Stimulated activated effector memory CD8-positive, alpha-beta T cell treated with anti-CD3 and anti-CD28 coated beads, Interleukin-12 subunit alpha, Interleukin-12 subunit beta, amount 100 ng/mL, for 72 hours (primary cell): ENCODE results near the gene TMC6.
"Not testable (repeated sequence)": the region's sequence is repeated elsewhere in the genome, so short reads cannot be mapped to it uniquely, and the experiment has no call there.

Experiments used
- ATAC-seq: fragments of 150-1000 bp; cut with Tn5 transposase; 2 replicates; pipeline ENCODE4 v1.10.0; 2021
- DNase-seq, 2 donors: peaks; one replicate each; pipeline ENCODE4 v3.0.0; 2021 to 2022; ENCODE audit warnings: low spot score in 2 of 2
- H3K27ac Mint-ChIP-seq: one replicate; pipeline ENCODE4 v1.8.0; 2022; ENCODE audit warnings: mild to moderate bottlenecking, mixed read lengths
- H3K36me3 Mint-ChIP-seq: one replicate; pipeline ENCODE4 v1.8.0; 2022; ENCODE audit warnings: mild to moderate bottlenecking, mixed read lengths
- H3K4me1 Mint-ChIP-seq: one replicate; pipeline ENCODE4 v1.8.0; 2022; ENCODE audit warnings: mixed read lengths
- H3K4me3 Mint-ChIP-seq: one replicate; pipeline ENCODE4 v1.8.0; 2022; ENCODE audit warnings: mild to moderate bottlenecking, mixed read lengths
- H3K9me3 Mint-ChIP-seq: one replicate; pipeline ENCODE4 v1.8.0; 2022; ENCODE audit warnings: mixed read lengths

TMC6 gene

GRCh38 chr17:78124081-78124835, 4.3 kb downstream of the TMC6 start:
- no peak for ATAC-seq
- H3K4me3 Mint-ChIP-seq: peak overlapping the region; percentile 99
- H3K36me3 Mint-ChIP-seq: peaks cover 85% of the 10 kb centered on the region
- no peaks in the 10 kb centered on the region for H3K9me3 Mint-ChIP-seq
- H3K27ac Mint-ChIP-seq: peak overlapping the region; percentile 91
- no peak for DNase-seq
- H3K4me1 Mint-ChIP-seq: peaks cover 67% of the 10 kb centered on the region

- peaks cover 62% of the 10 kb centered on the region for H3K4me1 Mint-ChIP-seq
Measured at GRCh38 chr17:78123258-78123929, 5.2 kb downstream of the TMC6 start.

GRCh38 chr17:78122931-78123249, 5.7 kb downstream of the TMC6 start:
- Mint-ChIP-seq H3K9me3 (no peaks in the 10 kb centered on the region), H3K4me1 (peaks cover 63% of the 10 kb centered on the region), H3K36me3 (peaks cover 90% of the 10 kb centered on the region), H3K4me3 (peak overlapping the region; percentile 99), H3K27ac (peak overlapping the region; percentile 91)
- no peak for DNase-seq
- ATAC-seq: no peak

More at GRCh38 chr17:78123258-78123929, 5.2 kb downstream of the TMC6 start:
- DNase-seq (no peak), ATAC-seq (no peak)
- peaks cover 86% of the 10 kb centered on the region for H3K36me3 Mint-ChIP-seq
- peak overlapping the region; percentile 91 for H3K27ac Mint-ChIP-seq
- H3K4me3 Mint-ChIP-seq: peak overlapping the region; percentile 99
- no peaks in the 10 kb centered on the region for H3K9me3 Mint-ChIP-seq

GRCh38 chr17:78122216-78122930, 6.2 kb downstream of the TMC6 start:
- Mint-ChIP-seq H3K36me3 (peaks cover 90% of the 10 kb centered on the region), H3K9me3 (no peaks in the 10 kb centered on the region), H3K4me3 (peak overlapping the region; percentile 99), H3K27ac (peak overlapping the region; percentile 91), H3K4me1 (peaks cover 65% of the 10 kb centered on the region)
- ATAC-seq (peak; percentile 2), DNase-seq (no peak)

GRCh38 chr17:78121801-78122215, 6.7 kb downstream of the TMC6 start:
- Mint-ChIP-seq H3K27ac (peak overlapping the region; percentile 91), H3K4me3 (peak overlapping the region; percentile 99), H3K36me3 (peaks cover 91% of the 10 kb centered on the region), H3K9me3 (no peaks in the 10 kb centered on the region), H3K4me1 (peaks cover 60% of the 10 kb centered on the region)
- ATAC-seq (peak; percentile 15), DNase-seq (no peak)

GRCh38 chr17:78120971-78121800, 7.4 kb downstream of the TMC6 start:
- H3K4me1 Mint-ChIP-seq: peaks cover 54% of the 10 kb centered on the region
- no peaks in the 10 kb centered on the region for H3K9me3 Mint-ChIP-seq
- H3K4me3 Mint-ChIP-seq: peak overlapping the region; percentile 99
- H3K36me3 Mint-ChIP-seq: peaks cover 97% of the 10 kb centered on the region
- H3K27ac Mint-ChIP-seq: peak overlapping the region; percentile 91
- DNase-seq (peak in 1 of 2 donors; percentile 72), ATAC-seq (peak; percentile 69)

GRCh38 chr17:78120537-78120936, 8.0 kb downstream of the TMC6 start:
- Mint-ChIP-seq H3K36me3 (peaks cover 97% of the 10 kb centered on the region), H3K27ac (peak overlapping the region; percentile 91), H3K4me1 (peaks cover 49% of the 10 kb centered on the region), H3K4me3 (peak overlapping the region; percentile 99), H3K9me3 (no peaks in the 10 kb centered on the region)
- DNase-seq: no peak
- no peak for ATAC-seq

- no peak overlapping the region for H3K4me3 Mint-ChIP-seq
- H3K27ac Mint-ChIP-seq: no peak overlapping the region
- peaks cover 96% of the 10 kb centered on the region for H3K36me3 Mint-ChIP-seq
- no peak for DNase-seq
- H3K9me3 Mint-ChIP-seq: no peaks in the 10 kb centered on the region
- peaks cover 57% of the 10 kb centered on the region for H3K4me1 Mint-ChIP-seq
- ATAC-seq: no peak
Measured at GRCh38 chr17:78118801-78119241, 9.7 kb downstream of the TMC6 start.

GRCh38 chr17:78117027-78117981, 11.3 kb downstream of the TMC6 start:
- no peaks in the 10 kb centered on the region for H3K9me3 Mint-ChIP-seq
- ATAC-seq (no peak), DNase-seq (no peak)
- peaks cover 57% of the 10 kb centered on the region for H3K4me1 Mint-ChIP-seq
- H3K4me3 Mint-ChIP-seq: no peak overlapping the region
- peaks cover 96% of the 10 kb centered on the region for H3K36me3 Mint-ChIP-seq
- H3K27ac Mint-ChIP-seq: peak overlapping the region; percentile 52

- no peak for DNase-seq
- H3K27ac Mint-ChIP-seq: peak overlapping the region; percentile 52
- H3K4me3 Mint-ChIP-seq: no peak overlapping the region
- peaks cover 49% of the 10 kb centered on the region for H3K4me1 Mint-ChIP-seq
- no peaks in the 10 kb centered on the region for H3K9me3 Mint-ChIP-seq
- no peak for ATAC-seq
- H3K36me3 Mint-ChIP-seq: peaks cover 96% of the 10 kb centered on the region
Measured at GRCh38 chr17:78116411-78116810, 12.1 kb downstream of the TMC6 start.

GRCh38 chr17:78115803-78116202, 12.8 kb downstream of the TMC6 start:
- not testable (repeated sequence) for H3K4me3 Mint-ChIP-seq, ATAC-seq, H3K27ac Mint-ChIP-seq, DNase-seq, H3K9me3 Mint-ChIP-seq
- peaks cover 49% of the 10 kb centered on the region for H3K4me1 Mint-ChIP-seq
- H3K36me3 Mint-ChIP-seq: peaks cover 96% of the 10 kb centered on the region

- DNase-seq (no peak), ATAC-seq (no peak)
- H3K27ac Mint-ChIP-seq: peak overlapping the region; percentile 67
- peak overlapping the region; percentile 51 for H3K4me3 Mint-ChIP-seq
- peaks cover 96% of the 10 kb centered on the region for H3K36me3 Mint-ChIP-seq
- H3K9me3 Mint-ChIP-seq: no peaks in the 10 kb centered on the region
- H3K4me1 Mint-ChIP-seq: peaks cover 46% of the 10 kb centered on the region
Measured at GRCh38 chr17:78114831-78115723, 13.5 kb downstream of the TMC6 start.
